Natural killer cell treated with Interleukin-12 subunit alpha and Interleukin-12 subunit beta and Interleukin-15 and Interleukin-18, amount 100 ng/mL, for 72 hours (primary cell): ENCODE measurements around the gene GRIN2A. TPM values are rescaled to one million over a fixed set of nuclear protein-coding genes. Genes with fewer than 3 reads are reported as not detected.
"Not testable (repeated sequence)": the region's sequence is repeated elsewhere in the genome, so short reads cannot be mapped to it uniquely, and the experiment has no call there.

Experiments used
- ATAC-seq, 2 donors: fragments of 150-1000 bp; cut with Tn5 transposase in 1 of 2; sonication (Bioruptor Pico), chemical (Tn5 transposase) in 1 of 2; 2 replicates each; pipeline ENCODE4 v1.10.0; 2021
- DNase-seq: peaks from one replicate; pipeline ENCODE4 v3.0.0; 2022; ENCODE audit warnings: low spot score
- H3K27ac Mint-ChIP-seq, 2 donors: 1 replicate in 1 of 2; 2 replicates in 1 of 2; pipeline ENCODE4 v1.8.0; 2022; ENCODE audit warnings: mixed read lengths in 2 of 2, mild to moderate bottlenecking in 1 of 2, moderate library complexity in 1 of 2
- H3K27me3 Mint-ChIP-seq, 2 donors: 1 replicate in 1 of 2; 2 replicates in 1 of 2; pipeline ENCODE4 v1.8.0; 2022; ENCODE audit warnings: mixed read lengths in 2 of 2
- H3K36me3 Mint-ChIP-seq: one replicate; pipeline ENCODE4 v1.8.0; 2022; ENCODE audit warnings: mixed read lengths
- H3K4me1 Mint-ChIP-seq, 2 donors: 1 replicate in 1 of 2; 2 replicates in 1 of 2; pipeline ENCODE4 v1.8.0; 2022; ENCODE audit warnings: low read depth in 2 of 2, mixed read lengths in 2 of 2, mild to moderate bottlenecking in 1 of 2
- H3K4me3 Mint-ChIP-seq: one replicate; pipeline ENCODE4 v1.8.0; 2022; ENCODE audit warnings: mixed read lengths
- H3K9me3 Mint-ChIP-seq: 2 replicates; pipeline ENCODE4 v1.8.0; 2022; ENCODE audit warnings: mixed read lengths
- total RNA-seq, 2 donors: library from RNA; stranded (reverse); gene quantifications; one replicate each; pipeline ENCODE4 v1.2.3, GENCODE V29; 2022

Gene GRIN2A
- total RNA-seq, 2 donors from 2014 or later: not detected

DNA sequence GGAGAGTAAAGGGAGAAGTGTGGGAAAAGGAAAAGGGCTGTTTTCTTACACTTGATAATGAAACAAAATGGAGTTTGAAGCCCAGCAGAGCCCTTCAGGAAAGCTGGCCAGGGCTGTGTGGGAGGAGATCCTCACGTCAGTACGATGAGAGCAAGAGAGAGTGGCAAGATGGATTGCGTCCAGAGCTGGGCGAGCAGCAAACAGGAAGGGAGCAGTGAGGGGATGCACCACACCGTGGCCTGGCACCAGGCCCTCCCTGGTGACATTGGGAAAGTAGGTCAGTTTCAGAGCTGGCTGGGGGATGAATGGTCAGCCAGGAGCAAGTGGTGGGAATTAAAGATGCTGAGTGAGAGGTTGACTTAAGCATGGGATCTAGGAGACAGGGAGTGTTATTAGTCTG is 273.6 kb downstream of the GRIN2A start:
- peaks cover 4% of the 10 kb centered on the region for H3K9me3 Mint-ChIP-seq
- H3K4me3 Mint-ChIP-seq: no peak overlapping the region
- DNase-seq: no peak
- H3K36me3 Mint-ChIP-seq: no peaks in the 10 kb centered on the region
- no peak for ATAC-seq
- H3K27ac Mint-ChIP-seq: no peak overlapping the region
- H3K27me3 Mint-ChIP-seq: peaks cover 0 to 14% of the 10 kb centered on the region in 2 donors
- H3K4me1 Mint-ChIP-seq: no peaks in the 10 kb centered on the region

DNA sequence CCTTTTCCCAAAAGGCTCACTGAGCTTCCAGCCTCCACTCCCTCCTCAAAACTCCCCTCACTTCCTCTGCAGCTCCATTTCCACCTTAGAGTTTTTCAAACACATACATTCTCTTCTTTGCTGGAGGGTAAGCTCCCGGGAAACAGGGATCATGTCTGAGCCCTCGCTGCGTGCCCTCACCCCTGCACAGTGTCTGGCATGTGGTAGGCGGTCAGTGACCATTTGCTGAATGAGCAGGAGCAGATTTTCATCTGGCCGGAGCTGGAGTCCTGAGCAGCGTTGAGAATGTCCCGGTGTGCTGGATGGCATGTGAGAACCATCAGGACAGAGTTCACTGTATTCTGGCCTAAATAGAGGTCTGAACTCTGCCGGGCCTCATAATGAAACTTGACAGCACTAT is 274.5 kb downstream of the GRIN2A start:
- peaks cover 4% of the 10 kb centered on the region for H3K9me3 Mint-ChIP-seq
- H3K4me1 Mint-ChIP-seq: no peaks in the 10 kb centered on the region
- H3K36me3 Mint-ChIP-seq: no peaks in the 10 kb centered on the region
- DNase-seq: no peak
- ATAC-seq: no peak
- peaks cover 0 to 14% of the 10 kb centered on the region in 2 donors for H3K27me3 Mint-ChIP-seq
- H3K27ac Mint-ChIP-seq: no peak overlapping the region
- no peak overlapping the region for H3K4me3 Mint-ChIP-seq

DNA sequence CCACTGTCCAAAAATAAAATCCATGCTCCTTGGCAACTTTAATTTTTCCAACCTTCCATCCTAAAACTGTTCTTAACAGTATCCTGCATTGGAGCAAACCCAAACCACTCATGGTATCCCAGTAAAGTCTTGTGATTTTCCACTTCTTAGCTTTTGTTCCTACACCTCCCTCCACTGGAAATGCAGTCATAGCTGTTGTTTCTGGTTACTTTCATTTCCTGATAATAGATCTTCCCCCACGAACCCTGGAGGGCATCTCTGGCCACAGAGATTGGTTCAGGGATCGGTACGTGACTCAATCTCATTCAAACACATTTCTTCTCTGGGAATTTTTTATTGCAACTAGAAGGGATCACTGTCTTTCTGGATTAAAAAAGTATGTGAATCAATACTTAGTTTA is 276.0 kb downstream of the GRIN2A start:
- Mint-ChIP-seq H3K27ac (no peak overlapping the region), H3K4me1 (no peaks in the 10 kb centered on the region), H3K9me3 (peaks cover 3% of the 10 kb centered on the region), H3K27me3 (peaks cover 2 to 6% of the 10 kb centered on the region in 2 donors), H3K4me3 (no peak overlapping the region), H3K36me3 (no peaks in the 10 kb centered on the region)
- DNase-seq (no peak), ATAC-seq (no peak)

GRCh38 chr16:9904526-9904925 is 277.7 kb downstream of the GRIN2A start:
- DNase-seq (no peak), ATAC-seq (no peak)
- H3K36me3 Mint-ChIP-seq: no peaks in the 10 kb centered on the region
- H3K4me1 Mint-ChIP-seq: no peaks in the 10 kb centered on the region
- peaks cover 2 to 6% of the 10 kb centered on the region in 2 donors for H3K27me3 Mint-ChIP-seq
- H3K27ac Mint-ChIP-seq: no peak overlapping the region
- H3K4me3 Mint-ChIP-seq: no peak overlapping the region
- H3K9me3 Mint-ChIP-seq: peaks cover 6% of the 10 kb centered on the region

- ATAC-seq: no peak
Measured at GRCh38 chr16:9900576-9900975, 281.7 kb downstream of the GRIN2A start.

DNA sequence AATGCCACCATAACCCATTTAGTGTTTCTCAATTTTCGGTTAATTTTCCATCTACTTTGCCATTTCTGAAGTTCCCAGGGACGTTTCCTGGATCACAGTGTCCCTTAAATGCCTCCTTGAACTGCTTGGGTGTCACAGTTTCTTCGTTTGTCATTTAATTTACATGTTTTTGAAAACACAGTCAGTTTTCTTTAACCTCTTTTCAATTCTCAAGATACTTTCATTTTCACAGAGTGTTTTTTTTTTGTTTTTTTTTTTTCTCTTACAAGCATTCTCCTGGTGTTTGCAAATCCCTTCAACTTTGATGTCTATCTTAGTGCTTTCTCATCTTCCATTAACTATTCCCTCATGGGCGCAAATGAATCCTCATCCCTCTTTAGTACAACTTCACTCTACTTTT is 283.7 kb downstream of the GRIN2A start:
- H3K4me1 Mint-ChIP-seq: no peaks in the 10 kb centered on the region
- H3K4me3 Mint-ChIP-seq: no peak overlapping the region
- no peaks in the 10 kb centered on the region for H3K36me3 Mint-ChIP-seq
- H3K9me3 Mint-ChIP-seq: peaks cover 15% of the 10 kb centered on the region
- ATAC-seq (no peak), DNase-seq (no peak)
- H3K27me3 Mint-ChIP-seq: peaks cover 5 to 17% of the 10 kb centered on the region in 2 donors
- no peak overlapping the region for H3K27ac Mint-ChIP-seq

More at GRCh38 chr16:9900576-9900975, 281.7 kb downstream of the GRIN2A start:
- Mint-ChIP-seq H3K4me3 (no peak overlapping the region), H3K4me1 (no peaks in the 10 kb centered on the region), H3K36me3 (no peaks in the 10 kb centered on the region), H3K9me3 (peaks cover 9% of the 10 kb centered on the region), H3K27me3 (peaks cover 5 to 9% of the 10 kb centered on the region in 2 donors), H3K27ac (no peak overlapping the region)
- no peak for DNase-seq

GRCh38 chr16:9898124-9898523 is 284.1 kb downstream of the GRIN2A start:
- peaks cover 5 to 17% of the 10 kb centered on the region in 2 donors for H3K27me3 Mint-ChIP-seq
- H3K36me3 Mint-ChIP-seq: no peaks in the 10 kb centered on the region
- no peak overlapping the region for H3K27ac Mint-ChIP-seq
- peaks cover 15% of the 10 kb centered on the region for H3K9me3 Mint-ChIP-seq
- no peak for DNase-seq
- no peaks in the 10 kb centered on the region for H3K4me1 Mint-ChIP-seq
- no peak overlapping the region for H3K4me3 Mint-ChIP-seq
- ATAC-seq: no peak

- DNase-seq (no peak), ATAC-seq (no peak)
- H3K27me3 Mint-ChIP-seq: peaks cover 3 to 30% of the 10 kb centered on the region in 2 donors
- no peaks in the 10 kb centered on the region for H3K4me1 Mint-ChIP-seq
- H3K9me3 Mint-ChIP-seq: peaks cover 19% of the 10 kb centered on the region
- no peak overlapping the region for H3K4me3 Mint-ChIP-seq
- H3K36me3 Mint-ChIP-seq: no peaks in the 10 kb centered on the region
- no peak overlapping the region for H3K27ac Mint-ChIP-seq
Measured at GRCh38 chr16:9895817-9896216, 286.4 kb downstream of the GRIN2A start.

DNA sequence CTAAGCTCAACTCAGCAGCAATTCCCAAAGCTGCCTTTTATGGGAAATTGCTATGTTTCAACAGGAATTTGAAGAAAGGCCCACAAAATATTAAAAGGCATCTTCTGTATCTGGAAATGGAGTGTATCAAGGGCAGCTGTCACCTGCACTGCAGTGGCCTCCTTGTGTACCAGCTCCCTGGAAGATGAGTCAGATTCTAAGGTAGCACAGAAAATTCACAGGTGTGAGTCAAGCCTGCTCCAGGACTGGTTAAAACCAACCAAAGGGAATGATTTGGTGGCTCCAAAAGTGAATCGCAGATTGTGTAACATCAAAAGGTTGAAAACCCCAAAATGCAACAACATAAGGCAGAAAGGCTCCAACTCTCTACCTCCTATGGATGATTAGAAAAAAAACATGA is 296.4 kb downstream of the GRIN2A start:
- no peak for DNase-seq
- ATAC-seq: no peak
- Mint-ChIP-seq H3K4me1 (no peaks in the 10 kb centered on the region), H3K36me3 (no peaks in the 10 kb centered on the region), H3K9me3 (no peaks in the 10 kb centered on the region), H3K27me3 (peaks cover 0 to 4% of the 10 kb centered on the region in 2 donors), H3K27ac (no peak overlapping the region), H3K4me3 (no peak overlapping the region)

- Mint-ChIP-seq H3K9me3 (no peaks in the 10 kb centered on the region), H3K4me3 (no peak overlapping the region), H3K36me3 (no peaks in the 10 kb centered on the region), H3K27me3 (peaks cover 0 to 2% of the 10 kb centered on the region in 2 donors), H3K27ac (no peak overlapping the region), H3K4me1 (no peaks in the 10 kb centered on the region)
- ATAC-seq (no peak), DNase-seq (no peak)
Measured at GRCh38 chr16:9885467-9885866, 296.8 kb downstream of the GRIN2A start.

GRCh38 chr16:9875981-9876380 is 306.2 kb downstream of the GRIN2A start:
- H3K36me3 Mint-ChIP-seq, H3K4me3 Mint-ChIP-seq, H3K4me1 Mint-ChIP-seq, ATAC-seq, DNase-seq, H3K27ac Mint-ChIP-seq, H3K9me3 Mint-ChIP-seq: not testable (repeated sequence)
- peaks cover 2 to 13% of the 10 kb centered on the region in 2 donors for H3K27me3 Mint-ChIP-seq

DNA sequence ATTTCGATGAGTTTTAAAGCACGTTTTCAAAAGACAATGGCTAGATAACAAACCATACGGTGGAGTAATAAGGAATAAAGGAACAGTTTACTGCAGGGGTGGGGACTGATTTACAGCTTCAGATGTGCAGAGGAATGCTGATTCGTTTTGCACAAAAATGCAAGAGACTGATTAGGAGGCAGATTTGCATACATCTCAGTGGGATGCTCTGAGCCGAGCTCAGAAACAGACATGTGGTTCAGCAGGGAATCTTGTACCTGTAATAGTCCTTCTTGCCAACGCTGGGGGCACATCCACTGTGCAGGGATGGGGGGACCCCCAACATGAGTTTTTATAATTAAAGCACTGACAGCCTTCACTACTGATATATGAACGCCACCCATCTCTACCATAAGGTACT is 308.0 kb downstream of the GRIN2A start:
- Mint-ChIP-seq H3K4me1 (no peaks in the 10 kb centered on the region), H3K27ac (no peak overlapping the region), H3K4me3 (no peak overlapping the region), H3K9me3 (no peaks in the 10 kb centered on the region), H3K27me3 (peaks cover 0 to 17% of the 10 kb centered on the region in 2 donors), H3K36me3 (no peaks in the 10 kb centered on the region)
- ATAC-seq (no peak), DNase-seq (no peak)

DNA sequence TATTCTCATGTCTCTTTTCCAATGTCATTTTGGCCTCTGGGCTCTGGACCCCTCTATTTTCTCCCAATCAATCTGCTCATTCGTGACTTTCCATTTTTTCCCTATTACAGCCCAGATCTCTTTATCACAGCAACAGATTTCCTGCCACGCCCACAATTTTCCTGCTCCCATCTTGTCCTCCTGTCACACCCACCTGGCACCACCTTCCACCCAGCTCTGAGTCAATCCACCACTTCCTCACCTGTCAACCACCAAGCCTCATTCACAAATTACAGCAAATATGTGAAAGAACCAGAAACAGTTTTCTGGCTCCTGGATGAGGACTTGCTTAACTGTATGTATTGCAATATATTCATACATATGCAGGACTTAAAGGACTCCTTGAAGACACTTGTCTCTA is 311.3 kb downstream of the GRIN2A start:
- H3K27me3 Mint-ChIP-seq: peaks cover 0 to 7% of the 10 kb centered on the region in 2 donors
- H3K4me3 Mint-ChIP-seq: no peak overlapping the region
- H3K4me1 Mint-ChIP-seq: no peaks in the 10 kb centered on the region
- no peak overlapping the region for H3K27ac Mint-ChIP-seq
- DNase-seq (no peak), ATAC-seq (no peak)
- H3K9me3 Mint-ChIP-seq: no peaks in the 10 kb centered on the region
- no peaks in the 10 kb centered on the region for H3K36me3 Mint-ChIP-seq

DNA sequence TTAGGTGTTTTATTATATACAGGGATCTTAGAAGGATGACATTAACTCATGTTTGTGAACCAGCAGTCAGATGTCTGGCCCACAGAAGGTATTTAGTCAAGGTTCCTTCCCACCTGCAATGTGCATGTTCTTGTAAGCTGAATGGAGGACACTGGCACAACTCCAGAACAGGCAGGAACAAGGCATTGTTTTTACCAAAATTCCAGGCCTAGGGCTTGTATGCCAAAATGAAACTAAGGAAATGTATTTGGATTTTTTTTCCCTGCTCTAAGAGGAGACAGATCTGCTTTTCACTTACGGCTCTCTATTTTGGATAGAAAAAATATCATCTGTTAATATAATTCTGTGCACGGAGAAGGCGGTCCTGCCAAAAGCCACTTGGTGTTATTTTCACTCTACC is 312.5 kb downstream of the GRIN2A start:
- Mint-ChIP-seq H3K27ac (no peak overlapping the region), H3K36me3 (no peaks in the 10 kb centered on the region), H3K27me3 (peaks cover 0 to 7% of the 10 kb centered on the region in 2 donors), H3K4me1 (no peaks in the 10 kb centered on the region), H3K4me3 (no peak overlapping the region), H3K9me3 (no peaks in the 10 kb centered on the region)
- DNase-seq (no peak), ATAC-seq (no peak)

DNA sequence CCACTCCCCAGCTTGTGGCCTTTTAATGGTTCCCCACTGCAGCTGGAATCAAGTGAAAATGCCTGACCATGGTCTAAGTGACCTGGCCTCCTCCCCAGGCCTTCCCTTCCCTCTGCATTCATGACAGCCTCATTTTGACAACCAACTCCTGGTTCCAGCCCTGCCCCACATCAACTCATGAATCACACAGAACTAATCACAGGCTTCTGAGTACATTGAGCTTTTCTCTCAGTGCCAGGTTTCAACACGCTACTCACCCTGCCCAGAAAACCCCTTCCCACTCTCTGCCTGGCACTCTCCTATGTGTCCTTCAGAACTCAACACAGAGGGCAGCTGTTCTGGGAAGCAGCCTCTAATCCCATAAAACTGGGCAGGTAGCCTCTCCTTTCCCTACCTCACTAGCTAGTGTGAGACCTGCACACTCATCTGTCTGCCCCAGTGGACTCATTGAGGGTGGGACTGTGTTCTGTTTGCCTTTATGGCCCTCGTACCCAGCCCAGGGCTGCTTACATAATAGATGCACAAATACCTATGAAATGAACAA is 313.6 kb downstream of the GRIN2A start:
- H3K36me3 Mint-ChIP-seq: no peaks in the 10 kb centered on the region
- no peak for DNase-seq
- H3K9me3 Mint-ChIP-seq: no peaks in the 10 kb centered on the region
- ATAC-seq: no peak
- no peak overlapping the region for H3K4me3 Mint-ChIP-seq
- no peak overlapping the region for H3K27ac Mint-ChIP-seq
- peaks cover 0 to 7% of the 10 kb centered on the region in 2 donors for H3K27me3 Mint-ChIP-seq
- H3K4me1 Mint-ChIP-seq: no peaks in the 10 kb centered on the region
